OCI-LY3 (cell line): ENCODE measurements around the gene TMEM18.

Experiments used
- CTCF ChIP-seq: fragments of 200-600, 300-600 bp; sonication (generic); IDR thresholded peaks from 2 replicates; pipeline ENCODE4 v1.5.1; 2014; ENCODE audit warnings: antibody characterized with exemption, low read length, low read depth
- EZH2phosphoT487 ChIP-seq: fragments of 200-600 bp; shearing (Covaris generic); IDR thresholded peaks from 2 replicates; pipeline ENCODE4 v1.6.1; 2018; ENCODE audit warnings: antibody characterized with exemption, mixed run types, low read depth

- no peak for TF ChIP-seq CTCF
- TF ChIP-seq EZH2phosphoT487, result no peak
Measured at GRCh38 chr2:622357-622756, 54.8 kb downstream of the TMEM18 start.
